ENCODE measurements around the gene CR1.
"Not testable (repeated sequence)": the region's sequence is repeated elsewhere in the genome, so short reads cannot be mapped to it uniquely, and the experiment has no call there.

CR1 gene

GRCh38 chr1:207504438-207504837 lies 8.5 kb downstream of the CR1 start:
- DNase-seq: no peak

DNA sequence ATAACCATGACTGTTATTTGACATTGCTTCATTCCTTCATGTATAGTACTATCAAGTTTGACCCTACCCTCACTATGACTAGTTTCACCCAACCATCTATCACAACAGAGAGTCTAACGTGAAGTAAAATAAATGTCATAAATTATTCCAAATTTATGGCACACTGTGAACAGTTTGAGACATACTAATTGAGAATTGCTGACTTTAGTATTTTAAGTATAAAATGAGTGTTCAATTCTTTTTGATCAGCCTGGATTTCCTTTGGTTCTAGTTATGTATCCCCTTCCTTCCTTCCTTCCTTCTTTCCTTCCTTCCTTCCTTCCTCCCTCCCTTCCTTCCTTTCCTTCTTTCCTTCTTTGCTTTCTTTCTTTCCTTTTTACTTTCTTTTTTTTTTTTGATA lies 14.5 kb downstream of the CR1 start:
- no peak for DNase-seq

- no peak for DNase-seq
Observed at GRCh38 chr1:207514890-207515289, 18.9 kb downstream of the CR1 start.

DNA sequence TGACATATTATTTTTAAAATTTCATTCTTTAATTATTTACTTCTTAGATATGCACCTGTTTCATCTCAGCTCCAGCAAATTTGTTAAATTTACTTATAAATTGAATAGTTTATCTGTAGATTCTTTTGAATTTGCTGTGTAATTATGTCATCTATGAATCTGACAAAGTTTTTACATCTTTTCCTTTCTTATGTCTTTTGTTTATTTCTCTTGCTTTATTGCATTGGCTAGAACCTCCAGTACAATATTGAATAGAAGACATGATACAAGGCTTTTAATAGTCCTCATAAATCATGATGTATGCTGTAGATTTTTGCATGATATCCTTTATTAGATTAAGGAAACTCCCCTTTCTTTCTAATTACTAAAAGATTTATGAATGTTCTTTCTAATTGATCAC lies 20.8 kb downstream of the CR1 start:
- no peak for DNase-seq

DNA sequence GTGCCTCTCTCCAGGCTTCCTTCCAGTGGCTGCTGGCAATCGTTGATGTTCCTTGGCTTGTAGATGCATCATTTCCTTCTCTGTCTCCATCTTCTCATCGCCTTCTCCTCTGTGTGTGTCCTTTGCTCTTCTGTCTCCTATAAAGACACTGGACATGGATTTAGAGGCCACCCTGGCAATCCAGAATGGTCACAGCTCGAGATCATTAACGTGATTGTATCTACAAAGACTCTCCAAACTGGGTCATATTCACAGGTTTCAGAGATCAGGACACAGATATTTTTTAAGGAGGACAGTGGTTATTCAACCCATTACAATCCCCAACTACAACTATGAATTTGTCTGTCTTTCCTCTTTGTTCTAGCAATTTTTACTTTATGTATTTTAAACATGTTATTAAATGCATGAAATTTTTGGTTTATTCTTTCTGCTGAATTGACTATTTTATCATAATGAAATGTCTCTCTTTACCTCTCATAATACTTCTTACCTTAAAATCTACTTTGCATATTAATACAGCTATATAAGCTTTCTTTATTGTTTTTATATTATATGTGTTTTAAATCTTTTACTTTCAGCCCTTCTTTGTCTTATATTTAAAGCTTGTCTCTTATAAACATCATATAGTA lies 22.8 kb downstream of the CR1 start:
- no peak for DNase-seq

DNA sequence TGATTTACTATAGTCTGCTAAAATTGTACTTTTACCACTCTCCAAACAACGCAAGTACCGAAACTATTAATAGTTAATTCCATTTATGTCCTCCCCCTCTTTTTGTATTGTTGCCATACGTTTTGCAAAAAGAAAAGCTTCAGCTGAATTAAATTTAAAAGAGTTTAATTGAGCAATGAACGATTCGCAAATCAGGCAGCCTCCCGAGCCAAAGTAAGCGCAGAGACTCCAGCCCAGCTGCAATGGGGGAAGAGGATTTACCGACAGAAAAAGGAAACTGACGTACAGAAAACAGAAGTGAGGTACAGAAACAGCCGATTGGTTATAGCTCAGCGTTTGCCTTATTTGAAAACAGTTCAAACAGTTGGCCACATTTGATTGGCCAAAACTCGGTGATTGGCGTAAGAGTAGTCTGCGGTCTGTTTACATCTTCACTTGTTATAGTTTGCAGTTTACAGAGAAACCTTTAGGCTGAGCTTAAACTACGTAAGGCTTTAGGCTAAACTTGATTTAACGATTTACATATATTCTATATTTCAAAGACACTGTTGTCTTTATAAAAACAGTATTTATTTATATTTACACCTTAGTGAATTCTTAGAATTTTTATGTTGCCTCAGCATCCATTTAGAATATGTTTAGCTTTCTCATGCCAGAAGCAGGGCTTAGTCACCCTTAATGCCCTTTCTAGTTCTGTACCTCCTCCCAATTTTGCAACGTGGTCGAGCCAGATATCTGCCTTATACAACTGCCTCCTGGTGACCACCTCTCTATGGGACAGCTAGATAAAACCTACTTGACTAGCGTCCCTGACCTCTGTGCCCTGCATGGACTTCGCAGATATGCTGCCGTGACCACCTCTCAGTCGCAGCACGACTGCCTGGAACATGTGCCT lies 23.8 kb downstream of the CR1 start:
- no peak for DNase-seq

- DNase-seq: not testable (repeated sequence)
Observed at GRCh38 chr1:207520400-207521345, 24.7 kb downstream of the CR1 start.

DNA sequence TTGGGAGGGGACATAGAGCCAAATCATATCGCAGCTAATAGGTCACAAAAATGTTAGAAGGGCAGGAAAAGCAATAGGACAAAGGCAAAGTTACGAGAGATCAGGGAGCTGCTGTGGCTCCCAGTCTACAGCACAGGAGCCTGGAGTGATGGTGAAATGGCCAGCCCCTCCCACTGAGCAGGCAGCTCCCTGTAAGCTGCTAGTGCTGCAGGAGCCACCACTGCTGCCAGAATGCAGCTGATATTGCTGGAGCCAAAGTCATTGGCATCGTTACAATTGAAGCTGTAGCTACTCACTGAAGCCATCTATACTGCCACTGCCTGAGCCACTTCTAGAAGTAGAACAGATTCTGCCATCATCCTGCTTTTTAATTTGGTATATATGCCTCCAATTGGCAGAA lies 29.3 kb downstream of the CR1 start:
- not testable (repeated sequence) for DNase-seq

DNA sequence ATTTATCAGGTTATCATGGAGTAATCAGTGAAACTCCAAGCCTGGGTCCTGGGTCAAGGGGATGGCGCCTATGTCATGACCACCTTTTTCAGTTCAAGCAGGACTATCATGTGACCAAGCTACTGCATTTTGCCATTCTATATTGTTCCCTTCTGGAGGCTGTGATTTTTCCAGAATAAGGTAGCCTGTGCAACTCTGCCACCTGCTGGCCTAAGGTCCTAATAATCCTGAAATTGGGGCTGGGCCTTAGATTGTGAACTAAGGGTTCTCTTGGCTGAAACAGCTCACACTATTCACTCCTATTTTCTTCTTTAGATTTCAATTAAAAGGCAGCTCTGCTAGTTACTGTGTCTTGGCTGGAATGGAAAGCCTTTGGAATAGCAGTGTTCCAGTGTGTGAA lies 32.4 kb downstream of the CR1 start:
- not testable (repeated sequence) for DNase-seq

- not testable (repeated sequence) for DNase-seq
Observed at GRCh38 chr1:207536263-207536662, 40.3 kb downstream of the CR1 start.

DNA sequence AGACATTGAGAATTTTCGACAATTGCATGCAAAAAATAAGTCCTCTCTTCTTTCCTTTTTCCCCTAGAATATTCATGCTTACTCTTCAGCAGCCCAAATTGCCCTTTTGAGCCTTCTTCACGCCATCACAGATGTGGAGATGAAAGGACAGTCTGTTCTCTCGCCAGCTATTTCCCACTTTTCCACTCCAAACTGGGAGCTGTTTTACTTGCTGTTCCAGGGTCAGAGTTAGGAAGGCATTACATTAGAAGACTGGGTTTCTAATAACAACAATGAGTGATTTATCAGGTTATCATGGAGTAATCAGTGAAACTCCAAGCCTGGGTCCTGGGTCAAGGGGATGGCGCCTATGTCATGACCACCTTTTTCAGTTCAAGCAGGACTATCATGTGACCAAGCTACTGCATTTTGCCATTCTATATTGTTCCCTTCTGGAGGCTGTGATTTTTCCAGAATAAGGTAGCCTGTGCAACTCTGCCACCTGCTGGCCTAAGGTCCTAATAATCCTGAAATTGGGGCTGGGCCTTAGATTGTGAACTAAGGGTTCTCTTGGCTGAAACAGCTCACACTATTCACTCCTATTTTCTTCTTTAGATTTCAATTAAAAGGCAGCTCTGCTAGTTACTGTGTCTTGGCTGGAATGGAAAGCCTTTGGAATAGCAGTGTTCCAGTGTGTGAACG lies 50.9 kb downstream of the CR1 start:
- DNase-seq: not testable (repeated sequence)

DNA sequence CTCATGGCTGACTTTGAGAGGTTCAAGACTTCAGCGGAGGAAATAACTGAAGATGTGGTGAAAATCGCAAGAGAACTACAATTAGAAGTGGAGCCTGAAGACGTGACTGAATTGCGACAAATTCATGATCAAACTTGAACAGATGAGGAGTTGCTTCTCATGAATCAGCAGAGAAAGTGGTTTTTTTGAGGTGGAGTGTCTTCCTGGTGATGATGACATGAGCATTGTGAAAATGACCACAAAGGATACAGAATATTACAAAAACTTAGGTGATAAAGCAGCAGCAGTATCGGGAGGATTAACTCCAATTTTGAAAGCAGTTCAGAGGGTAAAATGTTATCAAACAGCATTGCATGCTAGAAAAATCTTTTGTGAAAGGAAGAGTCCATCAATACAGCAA lies 58.9 kb downstream of the CR1 start:
- DNase-seq: not testable (repeated sequence)

GRCh38 chr1:207565546-207566468 lies 69.8 kb downstream of the CR1 start:
- DNase-seq: no peak

- DNase-seq: not testable (repeated sequence)
Observed at GRCh38 chr1:207571926-207572325, 76.0 kb downstream of the CR1 start.

- DNase-seq: not testable (repeated sequence)
Observed at GRCh38 chr1:207573074-207573473, 77.1 kb downstream of the CR1 start.

- not testable (repeated sequence) for DNase-seq
Observed at GRCh38 chr1:207575381-207575780, 79.4 kb downstream of the CR1 start.

DNA sequence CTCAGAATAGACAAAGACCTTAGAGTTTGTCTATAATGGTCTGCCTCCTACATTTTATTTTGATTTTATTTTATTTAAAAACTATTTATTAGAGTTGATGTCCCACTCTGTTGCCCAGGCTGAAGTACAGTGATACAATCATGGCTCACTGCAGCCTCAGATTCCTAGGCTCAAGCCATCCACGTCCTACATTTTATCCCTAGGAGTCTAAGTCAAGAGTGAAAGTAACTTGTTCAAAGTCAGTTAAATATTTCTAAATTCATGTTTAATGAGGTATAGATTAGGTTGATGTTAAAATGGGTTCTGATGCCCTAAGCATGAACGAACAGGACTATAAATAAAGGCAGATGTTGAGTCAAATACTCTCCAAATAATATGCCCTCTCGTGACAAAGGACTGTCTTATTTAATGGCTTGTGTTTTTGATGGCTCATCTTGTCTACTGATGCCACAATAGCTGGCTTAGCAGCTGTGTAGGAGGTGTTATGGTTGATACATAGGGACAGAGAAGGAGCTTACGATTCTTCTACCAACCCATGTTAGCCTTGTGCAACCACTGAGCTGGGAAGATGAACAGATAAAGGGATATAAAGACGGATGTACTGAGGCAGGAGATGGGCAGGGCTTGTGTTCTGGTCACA lies 83.0 kb downstream of the CR1 start:
- no peak for DNase-seq

- peak; percentile 30 for DNase-seq
Observed at GRCh38 chr1:207579436-207579799, 83.5 kb downstream of the CR1 start.

- no peak for DNase-seq
Observed at GRCh38 chr1:207581496-207582153, 85.7 kb downstream of the CR1 start.

DNA sequence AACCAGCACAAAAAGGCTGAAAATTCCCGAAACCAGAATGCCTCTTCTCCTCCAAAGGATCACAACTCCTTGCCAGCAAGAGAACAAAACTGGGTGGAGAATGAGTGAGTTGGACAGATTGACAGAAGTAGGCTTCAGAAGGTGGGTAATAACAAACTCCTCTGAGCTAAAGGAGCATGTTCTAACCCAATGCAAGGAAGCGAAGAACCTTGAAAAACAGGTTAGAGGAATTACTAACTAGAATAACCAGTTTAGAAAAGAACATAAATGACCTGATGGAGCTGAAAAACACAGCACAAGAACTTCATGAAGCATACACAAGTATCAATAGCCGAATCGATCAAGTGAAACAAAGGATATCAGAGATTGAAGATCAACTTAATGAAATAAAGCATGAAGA lies 93.5 kb downstream of the CR1 start:
- DNase-seq: not testable (repeated sequence)

All from CD4-positive, alpha-beta T cell treated with Interleukin-4 for 4 hours (primary cell).